A673 (cell line): ENCODE measurements around the gene CDT1.

Experiments
- EZH2 ChIP-seq: fragments of 200-600 bp; sonication (generic); IDR thresholded peaks from 2 replicates; pipeline ENCODE4 v1.6.1; 2017; ENCODE audit warnings: borderline replicate concordance, low read depth, mild to moderate bottlenecking, mixed read lengths, antibody characterized with exemption, low read length; ENCODE audit not compliant: poor library complexity, severe bottlenecking
- TF ChIP-seq, protein P1 (sequence below): fragments of 300-800, 200-600 bp; sonication (generic); conservative IDR thresholded peaks from 2 replicates; pipeline ENCODE4 v1.5.1; 2017; ENCODE audit warnings: low read depth, mild to moderate bottlenecking, antibody characterized with exemption, low read length, moderate library complexity, mixed read lengths

DNA sequence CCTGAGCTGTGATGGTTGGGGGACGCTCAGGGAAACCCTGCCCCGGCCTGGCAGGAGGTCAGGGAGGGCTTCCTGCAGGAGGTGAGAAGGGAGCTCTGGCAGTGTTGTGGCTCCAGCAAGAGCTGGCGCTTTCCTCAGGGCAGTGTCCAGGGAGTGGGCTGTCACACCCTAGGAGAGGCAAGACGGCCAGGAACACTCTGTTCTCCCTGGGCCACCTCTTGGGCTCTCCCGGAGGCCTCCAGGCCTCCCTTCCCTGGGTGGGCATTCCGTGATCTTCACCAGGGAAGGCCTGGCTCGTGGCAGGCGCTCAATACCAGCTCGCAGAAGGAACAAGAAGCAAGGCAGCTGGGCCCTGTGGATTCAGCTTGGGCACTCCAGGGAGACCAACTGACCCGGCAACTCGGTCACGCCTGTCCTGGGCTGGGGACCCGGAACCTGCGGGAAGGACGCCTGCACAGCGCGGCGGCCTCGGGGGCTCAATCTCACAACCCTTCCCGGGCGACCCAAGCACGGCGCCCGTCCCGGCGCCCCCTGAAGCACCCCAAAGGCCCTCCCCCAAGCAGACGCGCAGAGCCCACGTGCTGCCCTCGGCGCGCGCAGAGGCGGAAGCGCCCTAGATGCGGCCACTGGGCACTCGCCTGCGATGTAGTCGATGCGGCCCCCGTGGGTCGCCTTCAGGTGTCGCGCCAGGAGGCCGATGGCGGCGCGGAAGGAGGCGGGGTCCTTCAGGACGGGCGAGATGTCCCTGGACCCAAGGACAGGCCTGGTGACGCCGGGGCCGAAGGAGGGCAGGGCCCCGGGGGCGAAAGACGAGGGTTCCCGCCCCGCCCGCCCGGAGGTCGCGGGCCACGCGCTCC lies 7.6 kb downstream of the CDT1 start:
- TF ChIP-seq, protein P1, sequence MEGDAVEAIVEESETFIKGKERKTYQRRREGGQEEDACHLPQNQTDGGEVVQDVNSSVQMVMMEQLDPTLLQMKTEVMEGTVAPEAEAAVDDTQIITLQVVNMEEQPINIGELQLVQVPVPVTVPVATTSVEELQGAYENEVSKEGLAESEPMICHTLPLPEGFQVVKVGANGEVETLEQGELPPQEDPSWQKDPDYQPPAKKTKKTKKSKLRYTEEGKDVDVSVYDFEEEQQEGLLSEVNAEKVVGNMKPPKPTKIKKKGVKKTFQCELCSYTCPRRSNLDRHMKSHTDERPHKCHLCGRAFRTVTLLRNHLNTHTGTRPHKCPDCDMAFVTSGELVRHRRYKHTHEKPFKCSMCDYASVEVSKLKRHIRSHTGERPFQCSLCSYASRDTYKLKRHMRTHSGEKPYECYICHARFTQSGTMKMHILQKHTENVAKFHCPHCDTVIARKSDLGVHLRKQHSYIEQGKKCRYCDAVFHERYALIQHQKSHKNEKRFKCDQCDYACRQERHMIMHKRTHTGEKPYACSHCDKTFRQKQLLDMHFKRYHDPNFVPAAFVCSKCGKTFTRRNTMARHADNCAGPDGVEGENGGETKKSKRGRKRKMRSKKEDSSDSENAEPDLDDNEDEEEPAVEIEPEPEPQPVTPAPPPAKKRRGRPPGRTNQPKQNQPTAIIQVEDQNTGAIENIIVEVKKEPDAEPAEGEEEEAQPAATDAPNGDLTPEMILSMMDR: no peak
- no peak for TF ChIP-seq EZH2
